Mucosa of descending colon (tissue), 3 donors: ENCODE results near the gene RAET1E. TPM values are rescaled to one million over a fixed set of nuclear protein-coding genes. Genes with fewer than 3 reads are reported as not detected.
A peak's percentile ranks its signal among the peaks of the same experiment; 100 is the strongest.
"Not testable (repeated sequence)": the region's sequence is repeated elsewhere in the genome, so short reads cannot be mapped to it uniquely, and the experiment has no call there.

Source experiments
- ATAC-seq: fragments of 200-7000 bp; cut with Tn5 transposase; one replicate; pipeline ENCODE4 v1.9.1; 2020; ENCODE audit warnings: mild to moderate bottlenecking, moderate library complexity
- DNase-seq, 3 donors: peaks; one replicate each; pipeline ENCODE4 v3.0.0-alpha.2; 2020
- H3K36me3 ChIP-seq: fragments of 200-600 bp; one replicate; pipeline ENCODE4 v1.8.0; 2021; ENCODE audit warnings: low read depth, mild to moderate bottlenecking
- H3K4me1 ChIP-seq: fragments of 200-600 bp; one replicate; pipeline ENCODE4 v1.8.0; 2021; ENCODE audit warnings: low read depth, mild to moderate bottlenecking
- H3K4me3 ChIP-seq: fragments of 200-600 bp; one replicate; pipeline ENCODE4 v1.8.0; 2021; ENCODE audit warnings: mild to moderate bottlenecking
- H3K9me3 ChIP-seq: fragments of 200-600 bp; one replicate; pipeline ENCODE4 v1.8.0; 2021; ENCODE audit warnings: mild to moderate bottlenecking
- CTCF ChIP-seq: fragments of 200-600 bp; IDR thresholded peaks from one replicate; pipeline ENCODE4 v1.8.0; 2022; ENCODE audit warnings: antibody characterized with exemption, mild to moderate bottlenecking
- intact Hi-C, 2 donors: fragments of 100-400 bp; cut with DNase I in 1 of 2; cut with micrococcal nuclease in 1 of 2; formaldehyde crosslinking; loops; one replicate each; pipeline versions ENCODE4 v1.11.0 to v1.11.1; 2022; cut with DNase I, micrococcal nuclease
- total RNA-seq, 3 donors: library from RNA; stranded (reverse); fragmentation: NEBNext Ultra II Directional in 2 of 3; extraction: Animal tissue kit (Norgen Biotek cat#: 25700) in 2 of 3; gene quantifications; one replicate each; pipeline versions ENCODE4 v1.2.1 to v1.2.4, GENCODE V29; 2021 to 2023
- donor health status: DM: no; HTN: no; CAD: no; lungs with moderate emphysema.
- donor health status: DM: no; HTN: no; CAD: no.
- donor health status: DM: no; HTN: yes; CAD: no.

Gene RAET1E
- total RNA-seq, 3 donors from 2014 or later, result 0.16 to 0.58 TPM; not detected in 1

DNA sequence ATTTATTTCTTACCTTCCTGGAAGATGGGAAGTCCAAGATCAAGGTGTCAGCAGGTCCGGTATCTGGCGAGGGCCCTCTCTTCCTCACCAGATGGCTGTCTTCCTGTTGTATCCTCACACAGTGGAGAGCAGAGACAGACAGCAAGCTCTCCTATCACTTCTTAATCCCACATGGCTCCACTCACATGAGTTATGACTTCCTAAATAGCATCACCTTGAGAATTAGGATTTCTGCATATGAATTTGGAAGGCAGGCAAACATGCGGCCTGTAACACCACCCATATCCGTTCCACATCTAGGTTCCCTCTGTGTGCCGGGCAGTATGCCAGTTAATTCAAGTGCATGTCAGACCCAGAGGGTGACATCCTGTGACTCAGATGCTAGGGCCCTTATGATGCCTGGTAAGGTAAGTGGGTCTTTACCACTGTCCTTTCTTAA lies 2.1 kb downstream of the RAET1E start:
- H3K4me1 ChIP-seq, result peaks cover 30% of the 10 kb centered on the region
- intact Hi-C loops, result no loop called here
- H3K9me3 ChIP-seq, result no peaks in the 10 kb centered on the region
- DNase-seq (peak in 1 of 3 donors; percentile 34), ATAC-seq (peak; percentile 23)
- H3K36me3 ChIP-seq, result no peaks in the 10 kb centered on the region
- H3K4me3 ChIP-seq, result no peak overlapping the region
- TF ChIP-seq CTCF, result no peak

GRCh38 chr6:149895048-149895590 lies 2.8 kb downstream of the RAET1E start:
- intact Hi-C loops, result no loop called here
- peak; percentile 82 for ATAC-seq
- no peaks in the 10 kb centered on the region for H3K9me3 ChIP-seq
- no peak overlapping the region for H3K4me3 ChIP-seq
- DNase-seq, result peak; percentile 78 to 81 (median 79)
- peaks cover 30% of the 10 kb centered on the region for H3K4me1 ChIP-seq
- no peak for TF ChIP-seq CTCF
- no peaks in the 10 kb centered on the region for H3K36me3 ChIP-seq

GRCh38 chr6:149891864-149892263 lies 6.0 kb downstream of the RAET1E start:
- not testable (repeated sequence) for H3K9me3 ChIP-seq, ATAC-seq

GRCh38 chr6:149891259-149891658 lies 6.7 kb downstream of the RAET1E start:
- Histone ChIP-seq H3K36me3 (no peaks in the 10 kb centered on the region), H3K9me3 (no peaks in the 10 kb centered on the region), H3K4me3 (no peak overlapping the region), H3K4me1 (peaks cover 15% of the 10 kb centered on the region)
- intact Hi-C loops, result no loop called here
- DNase-seq (no peak), ATAC-seq (peak; percentile 38)
- TF ChIP-seq CTCF, result no peak

More at GRCh38 chr6:149891864-149892263, 6.0 kb downstream of the RAET1E start:
- H3K4me3 ChIP-seq, H3K36me3 ChIP-seq, DNase-seq, intact Hi-C loops: not testable (repeated sequence)
- H3K4me1 ChIP-seq, result peaks cover 17% of the 10 kb centered on the region

DNA sequence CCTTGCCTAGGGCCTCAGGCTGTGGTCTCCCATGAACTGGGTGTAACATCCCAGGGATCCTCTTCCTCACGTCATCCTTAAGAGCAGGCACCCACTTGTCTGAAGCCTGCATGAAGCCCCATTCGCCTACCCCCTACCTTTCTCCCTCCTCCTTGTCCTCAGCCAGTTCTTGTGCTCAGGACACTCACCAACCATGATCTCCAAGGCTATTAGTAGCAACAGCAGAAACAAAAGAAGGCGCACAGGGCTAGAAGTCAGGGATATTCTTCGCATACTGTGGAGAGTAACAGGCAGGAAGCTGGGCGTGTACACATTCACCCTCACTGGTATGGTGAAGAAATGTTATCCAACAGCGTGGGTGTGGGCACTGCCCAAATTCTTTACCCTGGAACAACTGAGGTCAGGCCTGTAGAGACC lies 7.3 kb downstream of the RAET1E start:
- Histone ChIP-seq H3K9me3 (no peaks in the 10 kb centered on the region), H3K4me1 (peaks cover 11% of the 10 kb centered on the region), H3K36me3 (no peaks in the 10 kb centered on the region), H3K4me3 (no peak overlapping the region)
- DNase-seq (no peak), ATAC-seq (no peak)
- TF ChIP-seq CTCF, result no peak
- intact Hi-C loops, result no loop called here

DNA sequence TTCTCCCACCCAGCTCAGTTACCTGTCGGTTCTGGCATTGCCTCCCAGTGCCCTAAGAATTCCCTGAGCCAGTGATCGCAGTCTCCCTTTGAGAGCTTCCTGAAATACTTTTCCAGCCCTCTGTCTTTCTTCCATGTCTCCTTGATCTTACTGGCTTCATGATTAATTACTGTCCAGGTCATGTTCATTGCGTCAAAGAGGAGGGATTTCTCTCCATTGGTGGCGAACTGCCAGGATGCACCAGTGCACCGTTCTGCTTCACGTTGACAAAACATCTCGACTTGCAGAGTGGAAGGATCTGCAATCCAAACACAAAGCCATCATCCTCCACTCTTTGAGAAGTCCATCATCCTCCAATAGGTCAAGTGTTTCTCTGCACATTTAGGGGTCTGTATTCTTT lies 8.6 kb downstream of the RAET1E start:
- no peaks in the 10 kb centered on the region for H3K9me3 ChIP-seq
- H3K4me1 ChIP-seq, result peaks cover 1% of the 10 kb centered on the region
- DNase-seq, result no peak
- H3K36me3 ChIP-seq, result no peaks in the 10 kb centered on the region
- no peak overlapping the region for H3K4me3 ChIP-seq
- ATAC-seq, result no peak
- no peak for TF ChIP-seq CTCF
- intact Hi-C loops, result no loop called here
